ENCODE measurements around the gene TPT1.

DNA sequence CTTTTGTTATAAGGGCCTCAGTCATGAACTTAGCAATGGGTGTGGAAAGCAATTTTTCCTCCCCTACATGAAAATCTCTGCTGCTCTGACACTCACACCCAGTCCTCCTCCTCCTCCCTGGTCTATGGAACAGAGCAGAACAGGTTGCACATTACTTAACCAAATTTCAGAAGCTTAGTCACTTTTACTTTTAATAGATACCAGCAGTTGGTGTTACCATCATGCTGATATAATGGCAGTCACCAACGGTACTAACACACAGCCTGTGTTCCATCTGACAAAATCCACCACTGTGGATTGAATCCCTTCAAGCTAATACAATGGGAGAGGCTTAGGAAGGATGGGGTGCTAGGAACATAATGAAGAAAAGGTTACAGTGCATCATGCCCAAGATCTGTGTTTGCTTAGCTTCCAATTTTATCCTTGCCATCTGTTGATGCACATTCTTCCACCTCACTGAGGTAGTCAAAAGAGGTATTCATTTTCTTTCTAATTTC lies 9.8 kb downstream of the TPT1 start:
- TF ChIP-seq CTCF (conservative IDR thresholded peaks at IDR 0.05; ENCODE audit: low read depth, low read length), result no peak
- no peak for TF ChIP-seq EZH2 (IDR thresholded peaks at IDR 0.05; ENCODE audit: borderline replicate concordance, low read depth, low read length, poor library complexity, severe bottlenecking)
